ENCODE data around the gene WWP2.
A peak's percentile ranks its signal among the peaks of the same experiment; 100 is the strongest.

Gene WWP2

GRCh38 chr16:69830534-69831211, 68.5 kb downstream of the WWP2 start:
- Mint-ChIP-seq H3K27ac (no peak overlapping the region), H3K4me3 (no peak overlapping the region), H3K4me1 (peaks cover 5% of the 10 kb centered on the region), H3K27me3 (no peaks in the 10 kb centered on the region), H3K36me3 (peaks cover 5% of the 10 kb centered on the region), H3K9me3 (no peaks in the 10 kb centered on the region)

DNA sequence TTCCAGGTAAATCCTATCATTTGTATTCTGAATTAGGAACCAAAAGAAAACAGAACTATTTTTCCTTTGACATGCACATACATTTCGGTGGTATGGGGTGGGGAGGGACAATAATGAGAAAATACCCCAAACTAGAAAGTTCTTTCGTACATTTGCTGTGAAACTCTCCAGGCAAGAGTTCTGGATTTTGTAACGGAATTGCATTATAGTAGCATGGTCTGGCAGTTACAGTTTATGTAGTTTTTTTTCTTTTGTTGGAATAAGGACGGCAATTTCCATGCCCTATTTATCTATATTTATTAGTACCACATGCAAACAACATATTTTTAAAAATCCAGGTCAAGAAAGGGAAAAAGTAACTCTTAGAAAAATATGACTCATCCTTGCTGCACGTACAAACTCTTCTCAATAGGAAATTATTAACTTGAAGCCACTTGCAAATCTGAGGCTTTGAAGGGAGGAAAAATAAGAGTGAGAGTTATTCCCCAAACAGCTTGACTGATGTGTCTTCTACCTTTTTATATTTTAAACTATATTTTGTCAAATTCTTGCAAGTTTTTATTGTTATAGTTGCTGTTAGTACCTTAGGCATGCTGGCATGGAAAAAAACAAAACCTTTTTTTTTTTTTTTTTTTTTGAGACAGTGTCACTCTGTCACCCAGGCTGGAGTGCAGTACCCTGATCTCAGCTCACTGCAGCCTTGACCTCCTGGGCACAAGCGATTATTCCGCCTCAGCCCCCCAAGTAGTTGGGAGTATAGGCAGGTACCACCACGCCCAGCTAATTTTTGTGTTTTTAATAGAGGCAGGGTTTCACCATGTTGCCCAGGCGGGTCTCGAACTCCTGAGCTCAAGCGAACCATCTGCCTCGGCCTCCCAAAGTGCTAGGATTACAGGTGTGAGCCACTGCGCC, 69.3 kb downstream of the WWP2 start:
- H3K4me3 Mint-ChIP-seq, result no peak overlapping the region
- H3K36me3 Mint-ChIP-seq, result peaks cover 5% of the 10 kb centered on the region
- H3K27ac Mint-ChIP-seq, result no peak overlapping the region
- H3K9me3 Mint-ChIP-seq, result no peaks in the 10 kb centered on the region
- H3K4me1 Mint-ChIP-seq, result peaks cover 5% of the 10 kb centered on the region
- H3K27me3 Mint-ChIP-seq, result no peaks in the 10 kb centered on the region

DNA sequence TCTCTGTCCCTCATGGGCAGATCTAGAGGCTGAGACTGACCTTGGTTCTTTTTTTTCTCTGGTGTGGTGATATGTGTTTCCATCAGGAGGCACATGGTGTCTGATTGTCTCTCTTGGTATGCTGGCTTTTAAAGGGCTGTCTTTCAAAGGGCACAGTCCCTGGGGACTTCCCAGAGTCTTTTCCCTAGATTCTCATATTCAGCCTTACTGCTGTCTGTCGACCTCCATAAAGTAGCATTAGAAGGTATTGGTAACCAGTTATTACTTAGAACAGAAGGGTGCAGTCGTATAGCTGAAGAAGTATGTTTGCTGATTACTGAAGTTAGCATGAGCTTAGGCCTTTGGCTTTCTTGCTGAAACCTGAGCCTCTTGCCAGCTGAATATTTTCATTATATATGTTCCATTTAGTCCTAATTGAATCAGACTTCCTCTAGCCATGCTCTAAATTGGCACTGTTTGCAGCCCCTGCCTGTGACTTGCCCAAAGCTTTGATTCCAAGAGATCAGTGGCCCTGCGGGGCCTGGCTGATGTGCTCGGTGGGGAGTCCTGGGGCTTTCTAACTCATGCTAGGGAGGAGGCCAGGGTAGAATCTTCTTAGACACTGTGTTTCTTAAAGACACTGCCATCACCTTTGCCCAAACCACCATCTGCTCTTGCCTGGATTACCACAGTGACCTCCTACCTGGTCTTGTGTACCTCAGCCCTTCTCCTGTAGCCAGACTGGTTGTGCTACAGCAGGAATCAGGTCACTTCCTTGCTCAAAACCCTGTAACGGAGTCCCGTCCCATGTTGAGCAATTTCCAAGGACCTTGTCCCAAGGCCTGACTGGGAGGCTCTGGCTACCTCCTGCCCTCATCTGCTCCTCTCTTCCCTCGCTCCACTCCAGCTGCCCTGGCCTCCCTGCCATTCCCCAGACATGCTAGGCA, 71.5 kb downstream of the WWP2 start:
- Mint-ChIP-seq H3K4me1 (peaks cover 5% of the 10 kb centered on the region), H3K27ac (peak overlapping the region; percentile 81), H3K9me3 (no peaks in the 10 kb centered on the region), H3K36me3 (peaks cover 5% of the 10 kb centered on the region), H3K4me3 (no peak overlapping the region), H3K27me3 (no peaks in the 10 kb centered on the region)

DNA sequence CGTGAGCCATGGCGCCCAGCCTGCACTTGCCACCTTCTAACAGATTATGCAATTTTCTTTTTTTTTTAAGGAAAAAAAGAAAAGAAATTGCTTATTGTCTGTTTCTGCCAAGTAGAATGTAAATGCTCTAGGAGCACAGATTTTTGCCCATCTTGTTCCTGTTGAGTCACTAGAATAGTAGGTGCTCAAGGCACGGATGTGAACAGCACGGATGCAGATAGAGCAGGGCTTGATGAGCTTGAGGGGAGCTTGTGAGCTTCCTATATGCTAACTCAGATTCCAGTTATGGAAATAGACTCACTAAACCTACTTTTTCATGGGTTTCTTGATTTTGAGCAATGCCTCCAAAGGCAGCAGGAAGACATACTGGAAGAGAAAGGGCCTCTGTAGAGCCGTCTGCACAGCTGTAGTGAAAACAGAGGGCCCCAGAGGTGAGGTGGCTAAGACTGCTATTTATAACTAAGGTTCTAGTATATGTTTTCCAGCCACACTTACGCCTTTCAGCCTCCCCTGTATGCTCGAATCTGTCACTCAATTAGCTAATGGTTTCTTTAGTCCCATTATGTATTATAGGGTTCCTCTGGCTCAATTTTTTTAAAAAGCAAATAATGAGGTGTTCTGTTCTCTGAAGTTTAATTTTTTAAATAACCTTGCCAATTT, 72.8 kb downstream of the WWP2 start:
- no peaks in the 10 kb centered on the region for H3K27me3 Mint-ChIP-seq
- H3K4me3 Mint-ChIP-seq, result no peak overlapping the region
- H3K9me3 Mint-ChIP-seq, result no peaks in the 10 kb centered on the region
- peaks cover 3% of the 10 kb centered on the region for H3K36me3 Mint-ChIP-seq
- H3K4me1 Mint-ChIP-seq, result peaks cover 5% of the 10 kb centered on the region
- no peak overlapping the region for H3K27ac Mint-ChIP-seq

DNA sequence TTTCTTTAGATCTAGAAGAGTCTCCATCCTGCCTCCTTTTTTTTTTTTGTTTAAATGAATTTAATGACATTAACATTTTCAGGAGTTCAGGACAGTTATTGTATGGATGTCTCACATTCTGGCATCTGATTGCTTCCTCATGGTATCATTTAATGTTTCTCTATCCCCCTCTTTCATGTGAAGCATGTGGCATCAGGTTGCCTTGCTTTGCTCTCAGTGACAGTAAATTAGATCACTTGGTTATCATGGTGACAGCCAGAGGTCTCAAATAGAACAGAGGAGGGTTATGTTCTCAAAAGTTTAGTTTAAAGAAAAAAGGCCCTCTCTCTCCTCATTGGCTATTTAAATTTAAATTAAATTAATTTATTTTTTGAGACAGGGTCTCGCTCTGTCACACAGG, 74.1 kb downstream of the WWP2 start:
- Mint-ChIP-seq H3K4me1 (peaks cover 5% of the 10 kb centered on the region), H3K9me3 (no peaks in the 10 kb centered on the region), H3K27me3 (no peaks in the 10 kb centered on the region), H3K4me3 (no peak overlapping the region), H3K36me3 (peaks cover 10% of the 10 kb centered on the region), H3K27ac (no peak overlapping the region)

DNA sequence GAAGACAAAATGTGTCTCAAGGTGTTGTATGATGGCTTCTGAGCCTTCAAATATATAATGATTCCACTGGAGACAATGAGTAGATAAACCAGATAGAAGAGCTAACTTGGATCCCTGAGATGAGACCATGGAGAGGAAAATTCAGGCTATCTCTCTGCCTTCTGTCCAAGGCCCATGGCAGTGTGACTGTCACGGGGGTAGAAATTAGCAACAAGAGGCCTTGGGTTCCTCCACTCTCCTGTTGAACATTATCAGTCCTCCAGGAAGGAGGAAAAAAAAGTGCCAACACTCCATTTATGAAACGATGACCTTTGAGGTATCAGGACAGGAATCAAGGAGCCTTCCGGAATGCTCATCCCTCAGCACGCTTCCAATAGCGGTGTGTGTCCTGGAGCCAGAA, 75.2 kb downstream of the WWP2 start:
- no peak overlapping the region for H3K27ac Mint-ChIP-seq
- peaks cover 5% of the 10 kb centered on the region for H3K4me1 Mint-ChIP-seq
- H3K4me3 Mint-ChIP-seq, result no peak overlapping the region
- H3K36me3 Mint-ChIP-seq, result peaks cover 15% of the 10 kb centered on the region
- H3K27me3 Mint-ChIP-seq, result no peaks in the 10 kb centered on the region
- no peaks in the 10 kb centered on the region for H3K9me3 Mint-ChIP-seq

- H3K4me3 Mint-ChIP-seq, result no peak overlapping the region
- peaks cover 17% of the 10 kb centered on the region for H3K36me3 Mint-ChIP-seq
- H3K27me3 Mint-ChIP-seq, result no peaks in the 10 kb centered on the region
- no peak overlapping the region for H3K27ac Mint-ChIP-seq
- H3K9me3 Mint-ChIP-seq, result no peaks in the 10 kb centered on the region
- H3K4me1 Mint-ChIP-seq, result no peaks in the 10 kb centered on the region
These were observed 76.4 kb downstream of the WWP2 start for GRCh38 chr16:69838489-69838888.

- Mint-ChIP-seq H3K4me3 (no peak overlapping the region), H3K9me3 (no peaks in the 10 kb centered on the region), H3K4me1 (no peaks in the 10 kb centered on the region), H3K36me3 (peaks cover 17% of the 10 kb centered on the region), H3K27ac (no peak overlapping the region), H3K27me3 (no peaks in the 10 kb centered on the region)
These were observed 77.1 kb downstream of the WWP2 start for GRCh38 chr16:69839240-69839688.

DNA sequence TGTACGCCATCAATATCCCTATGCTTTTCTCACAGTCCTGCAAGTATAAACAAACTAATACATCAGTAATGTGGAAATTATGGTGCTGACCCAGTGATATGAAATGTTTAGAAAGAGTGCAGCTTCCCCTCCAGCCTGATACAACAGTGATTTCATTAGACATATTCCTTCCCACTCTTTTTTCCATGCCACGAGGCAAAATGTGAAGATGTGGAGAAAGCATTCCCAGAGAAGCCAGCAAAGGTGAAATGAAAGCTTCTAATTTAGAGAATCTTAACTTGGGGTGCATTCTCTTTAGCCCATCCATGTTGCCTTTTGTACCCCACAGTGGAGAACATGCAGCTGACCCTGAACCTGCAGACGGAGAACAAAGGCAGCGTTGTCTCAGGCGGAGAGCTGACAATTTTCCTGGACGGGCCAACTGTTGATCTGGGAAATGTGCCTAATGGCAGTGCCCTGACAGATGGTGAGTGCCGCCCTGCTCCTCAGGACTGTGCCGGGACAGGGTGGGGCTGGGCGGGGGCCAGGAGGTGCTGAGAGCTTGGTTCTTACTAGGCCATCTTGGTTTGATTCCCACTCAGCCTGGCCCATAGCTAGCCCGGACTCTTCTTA, 77.8 kb downstream of the WWP2 start:
- H3K27ac Mint-ChIP-seq, result no peak overlapping the region
- H3K27me3 Mint-ChIP-seq, result no peaks in the 10 kb centered on the region
- H3K4me3 Mint-ChIP-seq, result no peak overlapping the region
- no peaks in the 10 kb centered on the region for H3K9me3 Mint-ChIP-seq
- H3K36me3 Mint-ChIP-seq, result peaks cover 17% of the 10 kb centered on the region
- no peaks in the 10 kb centered on the region for H3K4me1 Mint-ChIP-seq

- Mint-ChIP-seq H3K27me3 (no peaks in the 10 kb centered on the region), H3K9me3 (no peaks in the 10 kb centered on the region), H3K4me3 (no peak overlapping the region), H3K4me1 (no peaks in the 10 kb centered on the region), H3K36me3 (peaks cover 17% of the 10 kb centered on the region), H3K27ac (no peak overlapping the region)
These were observed 78.8 kb downstream of the WWP2 start for GRCh38 chr16:69840975-69841374.

- no peak overlapping the region for H3K4me3 Mint-ChIP-seq
- H3K27ac Mint-ChIP-seq, result no peak overlapping the region
- no peaks in the 10 kb centered on the region for H3K9me3 Mint-ChIP-seq
- H3K36me3 Mint-ChIP-seq, result peaks cover 20% of the 10 kb centered on the region
- no peaks in the 10 kb centered on the region for H3K4me1 Mint-ChIP-seq
- no peaks in the 10 kb centered on the region for H3K27me3 Mint-ChIP-seq
These were observed 82.3 kb downstream of the WWP2 start for GRCh38 chr16:69844441-69844840.

- Mint-ChIP-seq H3K4me1 (no peaks in the 10 kb centered on the region), H3K36me3 (peaks cover 16% of the 10 kb centered on the region), H3K27me3 (no peaks in the 10 kb centered on the region)
These were observed 83.0 kb downstream of the WWP2 start for GRCh38 chr16:69845181-69845580.

DNA sequence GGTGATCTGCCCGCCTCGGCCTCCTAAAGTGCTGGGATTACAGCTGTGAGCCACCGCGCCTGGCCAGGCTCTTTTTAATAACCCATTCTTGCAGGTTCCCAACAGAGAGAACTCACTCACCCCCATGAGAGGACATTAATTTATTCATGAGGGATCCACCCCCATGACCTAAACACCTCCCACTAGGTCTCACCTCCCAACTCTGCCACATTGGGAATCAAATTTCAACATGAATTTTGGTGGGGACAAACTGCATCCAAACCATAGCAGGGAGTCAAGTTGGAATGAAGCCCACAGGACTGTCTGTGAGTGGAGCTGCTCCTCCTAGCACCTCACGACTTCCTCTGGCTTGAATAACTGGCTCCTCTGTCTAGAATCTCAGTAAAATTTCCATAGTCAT, 85.5 kb downstream of the WWP2 start:
- peaks cover 6% of the 10 kb centered on the region for H3K36me3 Mint-ChIP-seq
- no peak overlapping the region for H3K4me3 Mint-ChIP-seq
- no peaks in the 10 kb centered on the region for H3K27me3 Mint-ChIP-seq
- H3K4me1 Mint-ChIP-seq, result no peaks in the 10 kb centered on the region
- no peaks in the 10 kb centered on the region for H3K9me3 Mint-ChIP-seq
- no peak overlapping the region for H3K27ac Mint-ChIP-seq

More at GRCh38 chr16:69845181-69845580, 83.0 kb downstream of the WWP2 start:
- Mint-ChIP-seq H3K27ac (no peak overlapping the region), H3K9me3 (no peaks in the 10 kb centered on the region), H3K4me3 (no peak overlapping the region)

- Mint-ChIP-seq H3K4me3 (no peak overlapping the region), H3K36me3 (peaks cover 14% of the 10 kb centered on the region), H3K9me3 (no peaks in the 10 kb centered on the region), H3K4me1 (no peaks in the 10 kb centered on the region), H3K27ac (no peak overlapping the region), H3K27me3 (no peaks in the 10 kb centered on the region)
These were observed 86.8 kb downstream of the WWP2 start for GRCh38 chr16:69848637-69849545.

Measured in activated naive CD4-positive, alpha-beta T cell treated with anti-CD3 and anti-CD28 coated beads, Interleukin-2, amount 50 U/mL, for 24 hours (primary cell).